HCT116 (cell line): Measurements from ENCODE around the gene FUT6.

Source experiments
- CTCF ChIP-seq, 3 experiments: fragments of 200-600 bp in 1 of 3; sonication (generic) in 1 of 3; IDR thresholded peaks in 2 of 3; conservative IDR thresholded peaks in 1 of 3; 2 replicates each; pipeline ENCODE4 v1.5.1; 2012 to 2017; ENCODE audit warnings: low read depth in 2 of 3, low read length in 2 of 3, antibody characterized with exemption in 1 of 3, borderline replicate concordance in 1 of 3, control low read depth in 1 of 3, mild to moderate bottlenecking in 1 of 3, mixed read lengths in 1 of 3, mixed run types in 1 of 3, moderate library complexity in 1 of 3; ENCODE audit not compliant: insufficient read depth in 1 of 3
- EGR1 ChIP-seq: IDR thresholded peaks from 2 replicates; pipeline ENCODE4 v1.6.1; 2012; ENCODE audit warnings: low read depth
- EZH2 ChIP-seq: fragments of 200-600 bp; sonication (generic); IDR thresholded peaks from 2 replicates; pipeline ENCODE4 v1.6.1; 2017; ENCODE audit warnings: antibody characterized with exemption, mixed run types
- MAX ChIP-seq: IDR thresholded peaks from 2 replicates; pipeline ENCODE4 v1.6.1; 2012
- POLR2A ChIP-seq: IDR thresholded peaks from 2 replicates; pipeline ENCODE4 v1.7.0; 2011; ENCODE audit warnings: borderline replicate concordance; ENCODE audit not compliant: insufficient read depth, insufficient read length; ENCODE audit errors: extremely low read depth
- RAD21 ChIP-seq: IDR thresholded peaks from 2 replicates; pipeline ENCODE4 v1.6.1; 2012; ENCODE audit warnings: low read depth, mild to moderate bottlenecking
- SP1 ChIP-seq: IDR thresholded peaks from 2 replicates; pipeline ENCODE4 v1.6.1; 2012; ENCODE audit warnings: low read depth
- YY1 ChIP-seq: IDR thresholded peaks from 2 replicates; pipeline ENCODE4 v1.6.1; 2011; ENCODE audit warnings: low read length, low read depth, moderate library complexity, mild to moderate bottlenecking; ENCODE audit not compliant: insufficient replicate concordance; ENCODE audit errors: extremely low read depth

DNA sequence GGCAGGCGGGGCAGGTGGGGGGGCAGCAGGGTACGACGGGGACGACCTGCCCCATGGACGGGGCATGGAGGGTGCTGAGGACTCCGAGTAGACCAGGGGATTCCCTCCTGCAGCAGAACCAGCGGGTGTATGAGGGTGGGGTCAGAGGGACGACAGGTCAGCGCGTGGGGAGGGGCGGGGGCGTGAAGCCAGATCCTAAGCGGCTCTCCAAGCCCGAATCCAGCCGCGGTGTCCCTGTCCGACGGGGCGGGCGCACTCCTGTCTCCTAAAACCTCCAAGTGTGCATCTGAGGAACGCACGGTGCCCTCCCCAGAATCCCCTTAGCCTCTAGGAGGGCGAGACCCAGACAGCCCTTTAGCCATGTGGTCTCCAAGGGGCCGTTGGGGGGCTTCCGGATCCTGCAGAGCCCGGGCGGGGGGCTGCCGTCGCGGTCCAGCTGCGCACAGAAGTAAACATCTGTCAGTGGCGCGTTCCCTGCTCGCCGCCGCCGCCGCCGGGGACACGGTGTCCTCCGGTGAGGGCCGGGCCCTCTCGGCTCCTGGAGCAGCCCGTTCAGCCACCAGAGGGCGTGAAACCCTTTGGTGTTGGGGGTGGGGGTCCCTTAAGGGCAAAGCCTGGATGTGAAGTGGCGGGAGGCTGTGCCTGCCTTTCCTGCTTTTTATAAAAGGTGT lies 33.9 kb downstream of the FUT6 start:
- TF ChIP-seq CTCF (IDR thresholded peaks at IDR 0.05 in 2 of 3, conservative IDR thresholded peaks at IDR 0.05 in 1 of 3; ENCODE audit: borderline replicate concordance in 1 of 3, insufficient read depth in 1 of 3, low read depth in 2 of 3, low read length in 2 of 3) (peak; percentile 83 to 88 (median 85)), MAX (no peak), EZH2 (no peak), YY1 (peak; percentile 7), EGR1 (no peak), POLR2A (no peak), SP1 (no peak), RAD21 (peak; percentile 77)
